ENCODE results near the gene BACH2.

BACH2 gene

GRCh38 chr6:90195094-90195829 lies 101.4 kb downstream of the BACH2 start:
- Histone ChIP-seq H3K27ac (replicated peaks) (no peak overlapping the region), H3K27me3 (ENCODE audit: insufficient read depth, poor library complexity, severe bottlenecking) (no peaks in the 10 kb centered on the region), H3K4me3 (replicated peaks; ENCODE audit: insufficient read depth, low read length) (no peak overlapping the region)
- TF ChIP-seq CTCF (IDR thresholded peaks at IDR 0.05; ENCODE audit: insufficient read depth, low read length): no peak
- TF ChIP-seq REST (IDR thresholded peaks at IDR 0.05; ENCODE audit: insufficient replicate concordance, low read depth): no peak
- no peak for TF ChIP-seq POLR2AphosphoS5 (IDR thresholded peaks at IDR 0.05; ENCODE audit: low read depth)
- no peak for TF ChIP-seq SPI1 (IDR thresholded peaks at IDR 0.05; ENCODE audit: borderline replicate concordance, low read depth)
- TF ChIP-seq GABPA (IDR thresholded peaks at IDR 0.05; ENCODE audit: low read depth): no peak
- DNase-seq (ENCODE audit: low read depth in 1 of 2, low spot score in 1 of 2): no peak

- Histone ChIP-seq H3K27ac (replicated peaks) (no peak overlapping the region), H3K27me3 (ENCODE audit: insufficient read depth, poor library complexity, severe bottlenecking) (no peaks in the 10 kb centered on the region), H3K4me3 (replicated peaks; ENCODE audit: insufficient read depth, low read length) (no peak overlapping the region)
- TF ChIP-seq REST (IDR thresholded peaks at IDR 0.05; ENCODE audit: insufficient replicate concordance, low read depth) (no peak), GABPA (IDR thresholded peaks at IDR 0.05; ENCODE audit: low read depth) (no peak), POLR2AphosphoS5 (IDR thresholded peaks at IDR 0.05; ENCODE audit: low read depth) (no peak), CTCF (IDR thresholded peaks at IDR 0.05; ENCODE audit: insufficient read depth, low read length) (no peak)
- DNase-seq (ENCODE audit: low read depth in 1 of 2, low spot score in 1 of 2): no peak
Observed at GRCh38 chr6:90194371-90194841, 102.2 kb downstream of the BACH2 start.

- TF ChIP-seq GABPA (IDR thresholded peaks at IDR 0.05; ENCODE audit: low read depth): no peak
- no peak for TF ChIP-seq REST (IDR thresholded peaks at IDR 0.05; ENCODE audit: insufficient replicate concordance, low read depth)
- TF ChIP-seq CTCF (IDR thresholded peaks at IDR 0.05; ENCODE audit: insufficient read depth, low read length): no peak
- no peak for TF ChIP-seq POLR2AphosphoS5 (IDR thresholded peaks at IDR 0.05; ENCODE audit: low read depth)
- TF ChIP-seq SPI1 (IDR thresholded peaks at IDR 0.05; ENCODE audit: borderline replicate concordance, low read depth): no peak
- no peaks in the 10 kb centered on the region for H3K27me3 ChIP-seq (ENCODE audit: insufficient read depth, poor library complexity, severe bottlenecking)
- no peak for DNase-seq (ENCODE audit: low read depth in 1 of 2, low spot score in 1 of 2)
- no peak overlapping the region for H3K27ac ChIP-seq (replicated peaks)
- no peak overlapping the region for H3K4me3 ChIP-seq (replicated peaks; ENCODE audit: insufficient read depth, low read length)
Observed at GRCh38 chr6:90193359-90193758, 103.3 kb downstream of the BACH2 start.
